Measurements from ENCODE around the gene C11orf91.

Gene C11orf91

GRCh38 chr11:33696411-33696810 is 4.2 kb downstream of the C11orf91 start:
- Histone ChIP-seq H3K36me3 (ENCODE audit: insufficient read depth, low read length) (no peaks in the 10 kb centered on the region), H3K9me3 (ENCODE audit: control insufficient read depth, insufficient read depth, low read length) (no peaks in the 10 kb centered on the region), H3K9ac (ENCODE audit: low read depth, low read length) (no peak overlapping the region), H3K4me1 (ENCODE audit: insufficient read depth, low read length) (peaks cover 24% of the 10 kb centered on the region)

- Histone ChIP-seq H3K9ac (ENCODE audit: low read depth, low read length) (no peak overlapping the region), H3K4me1 (ENCODE audit: insufficient read depth, low read length) (peaks cover 30% of the 10 kb centered on the region), H3K9me3 (ENCODE audit: control insufficient read depth, insufficient read depth, low read length) (no peaks in the 10 kb centered on the region), H3K36me3 (ENCODE audit: insufficient read depth, low read length) (no peaks in the 10 kb centered on the region)
Observed at GRCh38 chr11:33695051-33695566, 5.5 kb downstream of the C11orf91 start.

GRCh38 chr11:33694346-33695050 is 6.1 kb downstream of the C11orf91 start:
- peaks cover 26% of the 10 kb centered on the region for H3K4me1 ChIP-seq (ENCODE audit: insufficient read depth, low read length)
- H3K36me3 ChIP-seq (ENCODE audit: insufficient read depth, low read length): no peaks in the 10 kb centered on the region
- no peaks in the 10 kb centered on the region for H3K9me3 ChIP-seq (ENCODE audit: control insufficient read depth, insufficient read depth, low read length)
- no peak overlapping the region for H3K9ac ChIP-seq (ENCODE audit: low read depth, low read length)

- Histone ChIP-seq H3K9ac (ENCODE audit: low read depth, low read length) (no peak overlapping the region), H3K36me3 (ENCODE audit: insufficient read depth, low read length) (no peaks in the 10 kb centered on the region), H3K9me3 (ENCODE audit: control insufficient read depth, insufficient read depth, low read length) (no peaks in the 10 kb centered on the region), H3K4me1 (ENCODE audit: insufficient read depth, low read length) (peaks cover 24% of the 10 kb centered on the region)
Observed at GRCh38 chr11:33692541-33692940, 8.1 kb downstream of the C11orf91 start.

- Histone ChIP-seq H3K4me1 (ENCODE audit: insufficient read depth, low read length) (peaks cover 24% of the 10 kb centered on the region), H3K36me3 (ENCODE audit: insufficient read depth, low read length) (no peaks in the 10 kb centered on the region), H3K9ac (ENCODE audit: low read depth, low read length) (no peak overlapping the region), H3K9me3 (ENCODE audit: control insufficient read depth, insufficient read depth, low read length) (no peaks in the 10 kb centered on the region)
Observed at GRCh38 chr11:33692013-33692504, 8.6 kb downstream of the C11orf91 start.

- no peak overlapping the region for H3K9ac ChIP-seq (ENCODE audit: low read depth, low read length)
- H3K4me1 ChIP-seq (ENCODE audit: insufficient read depth, low read length): peaks cover 24% of the 10 kb centered on the region
- no peaks in the 10 kb centered on the region for H3K9me3 ChIP-seq (ENCODE audit: control insufficient read depth, insufficient read depth, low read length)
- no peaks in the 10 kb centered on the region for H3K36me3 ChIP-seq (ENCODE audit: insufficient read depth, low read length)
Observed at GRCh38 chr11:33691066-33691864, 9.4 kb downstream of the C11orf91 start.

- no peaks in the 10 kb centered on the region for H3K36me3 ChIP-seq (ENCODE audit: insufficient read depth, low read length)
- no peaks in the 10 kb centered on the region for H3K9me3 ChIP-seq (ENCODE audit: control insufficient read depth, insufficient read depth, low read length)
- H3K4me1 ChIP-seq (ENCODE audit: insufficient read depth, low read length): peaks cover 23% of the 10 kb centered on the region
- no peak overlapping the region for H3K9ac ChIP-seq (ENCODE audit: low read depth, low read length)
Observed at GRCh38 chr11:33690290-33691065, 10.1 kb downstream of the C11orf91 start.

- H3K36me3 ChIP-seq (ENCODE audit: insufficient read depth, low read length): no peaks in the 10 kb centered on the region
- no peaks in the 10 kb centered on the region for H3K9me3 ChIP-seq (ENCODE audit: control insufficient read depth, insufficient read depth, low read length)
- peaks cover 24% of the 10 kb centered on the region for H3K4me1 ChIP-seq (ENCODE audit: insufficient read depth, low read length)
- H3K9ac ChIP-seq (ENCODE audit: low read depth, low read length): no peak overlapping the region
Observed at GRCh38 chr11:33689501-33689900, 11.1 kb downstream of the C11orf91 start.

- peaks cover 28% of the 10 kb centered on the region for H3K4me1 ChIP-seq (ENCODE audit: insufficient read depth, low read length)
- no peak overlapping the region for H3K9ac ChIP-seq (ENCODE audit: low read depth, low read length)
- H3K36me3 ChIP-seq (ENCODE audit: insufficient read depth, low read length): no peaks in the 10 kb centered on the region
- no peaks in the 10 kb centered on the region for H3K9me3 ChIP-seq (ENCODE audit: control insufficient read depth, insufficient read depth, low read length)
Observed at GRCh38 chr11:33689085-33689484, 11.5 kb downstream of the C11orf91 start.

GRCh38 chr11:33687733-33688479 is 12.7 kb downstream of the C11orf91 start:
- Histone ChIP-seq H3K36me3 (ENCODE audit: insufficient read depth, low read length) (no peaks in the 10 kb centered on the region), H3K9me3 (ENCODE audit: control insufficient read depth, insufficient read depth, low read length) (no peaks in the 10 kb centered on the region), H3K9ac (ENCODE audit: low read depth, low read length) (no peak overlapping the region), H3K4me1 (ENCODE audit: insufficient read depth, low read length) (peaks cover 39% of the 10 kb centered on the region)

- no peaks in the 10 kb centered on the region for H3K9me3 ChIP-seq (ENCODE audit: control insufficient read depth, insufficient read depth, low read length)
- H3K9ac ChIP-seq (ENCODE audit: low read depth, low read length): no peak overlapping the region
Observed at GRCh38 chr11:33685082-33685481, 15.5 kb downstream of the C11orf91 start.

GRCh38 chr11:33684003-33684706 is 16.5 kb downstream of the C11orf91 start:
- H3K4me1 ChIP-seq (ENCODE audit: insufficient read depth, low read length): peaks cover 21% of the 10 kb centered on the region
- no peaks in the 10 kb centered on the region for H3K9me3 ChIP-seq (ENCODE audit: control insufficient read depth, insufficient read depth, low read length)
- no peak overlapping the region for H3K9ac ChIP-seq (ENCODE audit: low read depth, low read length)
- no peaks in the 10 kb centered on the region for H3K36me3 ChIP-seq (ENCODE audit: insufficient read depth, low read length)

More at GRCh38 chr11:33685082-33685481, 15.5 kb downstream of the C11orf91 start:
- Histone ChIP-seq H3K36me3 (ENCODE audit: insufficient read depth, low read length) (no peaks in the 10 kb centered on the region), H3K4me1 (ENCODE audit: insufficient read depth, low read length) (peaks cover 21% of the 10 kb centered on the region)

GRCh38 chr11:33682446-33682845 is 18.2 kb downstream of the C11orf91 start:
- Histone ChIP-seq H3K9me3 (ENCODE audit: control insufficient read depth, insufficient read depth, low read length) (no peaks in the 10 kb centered on the region), H3K36me3 (ENCODE audit: insufficient read depth, low read length) (no peaks in the 10 kb centered on the region), H3K9ac (ENCODE audit: low read depth, low read length) (no peak overlapping the region), H3K4me1 (ENCODE audit: insufficient read depth, low read length) (peaks cover 21% of the 10 kb centered on the region)

All from ES-I3 (cell line).